ENCODE data around the gene TSKS. TPM values are rescaled to one million over a fixed set of nuclear protein-coding genes. Genes with fewer than 3 reads are reported as not detected.

The TSKS gene
- total RNA-seq, 2 experiments from 2014 or later = 0.34 to 0.70 TPM

DNA sequence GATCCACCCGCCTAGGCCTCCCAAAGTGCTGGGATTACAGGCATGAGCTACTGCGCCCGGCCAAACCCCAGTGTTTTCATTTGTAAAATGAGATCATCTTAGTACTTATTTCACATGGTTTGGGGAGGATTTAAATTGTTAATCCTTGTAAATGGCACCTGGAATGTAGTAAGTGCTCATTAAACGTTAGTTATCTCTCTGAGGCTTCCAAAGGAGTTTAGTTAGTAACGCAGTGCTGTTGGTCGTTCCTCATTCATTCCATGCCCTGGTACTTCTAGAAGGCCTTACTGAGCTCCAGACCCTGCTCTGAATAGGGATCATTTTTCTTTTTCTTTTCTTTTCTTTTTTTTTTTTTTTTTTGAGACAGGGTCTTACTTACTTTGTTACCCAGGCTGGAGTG lies 67.0 kb downstream of the TSKS start:
- ChIA-PET POLR2A (no interaction called here), CTCF (interaction anchor here (1.7 kb wide), 1 partner anchor 15 kb away, joined by 4 read pairs; no protein-coding TSS in a partner anchor)

DNA sequence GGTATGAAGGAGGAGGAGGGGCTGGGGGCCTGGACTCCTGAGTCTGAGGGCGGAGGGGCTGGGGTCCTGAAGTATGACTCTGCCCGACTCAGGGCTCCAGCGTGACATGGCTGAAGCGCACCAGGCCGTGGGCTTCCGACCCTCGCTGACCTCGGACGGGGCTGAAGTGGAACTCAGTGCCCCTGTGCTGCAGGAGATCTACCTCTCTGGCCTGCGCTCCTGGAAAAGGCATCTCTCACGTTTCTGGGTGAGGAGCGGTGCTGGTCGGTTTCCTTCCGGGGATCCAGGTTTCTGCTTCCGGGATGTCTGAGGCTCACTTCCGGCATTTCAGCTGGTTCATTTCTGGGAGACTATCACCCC lies 71.0 kb downstream of the TSKS start:
- CTCF ChIA-PET = interaction anchor here (0.7 to 1.0 kb wide), 3 partner anchors 12 to 44 kb away, joined by 3 to 4 read pairs (median 3); no protein-coding TSS in a partner anchor

DNA sequence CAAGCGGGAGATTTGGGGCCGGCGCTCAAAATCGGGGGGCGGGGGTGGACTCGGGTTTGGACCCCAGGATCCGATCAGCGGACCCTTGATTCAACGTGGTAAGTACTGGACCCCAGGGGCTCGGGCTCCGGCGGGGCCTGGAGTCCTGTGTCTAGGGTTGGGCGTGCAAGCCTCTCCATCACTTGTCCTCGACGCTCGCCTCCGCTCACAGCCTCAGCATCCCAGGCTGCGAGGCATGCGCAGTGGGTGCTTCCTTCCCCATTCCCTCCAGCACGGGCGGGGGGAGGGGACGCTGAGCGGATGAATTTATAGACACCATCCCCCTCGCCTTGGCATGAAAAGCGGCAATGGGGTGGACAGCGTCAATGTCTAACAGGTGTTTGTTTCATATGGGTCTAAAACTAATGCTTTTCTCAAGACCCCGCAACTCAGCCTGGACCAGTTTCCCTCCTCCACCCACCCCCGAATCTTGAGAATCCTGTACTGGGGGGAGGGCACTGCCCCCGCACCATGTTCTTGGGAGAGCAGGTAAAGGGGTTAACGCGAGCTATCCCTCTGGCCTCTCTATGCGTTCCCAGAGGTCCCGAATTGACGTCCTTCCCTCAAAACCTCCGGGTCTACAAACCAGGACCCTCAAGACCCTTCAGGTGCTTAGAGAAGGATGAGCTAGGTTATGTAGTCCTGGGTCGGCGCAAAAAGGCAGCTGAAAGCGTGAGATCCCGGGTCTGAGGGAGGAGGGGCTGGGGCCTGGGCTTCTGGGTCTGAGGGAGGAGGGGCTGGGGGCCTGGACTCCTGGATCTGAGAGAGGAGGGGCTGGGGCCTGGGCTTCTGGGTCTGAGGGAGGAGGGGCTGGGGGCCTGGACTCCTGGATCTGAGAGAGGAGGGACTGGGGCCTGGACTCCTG lies 71.6 kb downstream of the TSKS start:
- ChIA-PET POLR2A (no interaction called here), CTCF (interaction anchor here (0.7 to 1.7 kb wide), 3 partner anchors 11 to 19 kb away, joined by 3 to 5 read pairs (median 4); no protein-coding TSS in a partner anchor)

More for the DNA sequence above, 71.0 kb downstream of the TSKS start:
- POLR2A ChIA-PET = no interaction called here

DNA sequence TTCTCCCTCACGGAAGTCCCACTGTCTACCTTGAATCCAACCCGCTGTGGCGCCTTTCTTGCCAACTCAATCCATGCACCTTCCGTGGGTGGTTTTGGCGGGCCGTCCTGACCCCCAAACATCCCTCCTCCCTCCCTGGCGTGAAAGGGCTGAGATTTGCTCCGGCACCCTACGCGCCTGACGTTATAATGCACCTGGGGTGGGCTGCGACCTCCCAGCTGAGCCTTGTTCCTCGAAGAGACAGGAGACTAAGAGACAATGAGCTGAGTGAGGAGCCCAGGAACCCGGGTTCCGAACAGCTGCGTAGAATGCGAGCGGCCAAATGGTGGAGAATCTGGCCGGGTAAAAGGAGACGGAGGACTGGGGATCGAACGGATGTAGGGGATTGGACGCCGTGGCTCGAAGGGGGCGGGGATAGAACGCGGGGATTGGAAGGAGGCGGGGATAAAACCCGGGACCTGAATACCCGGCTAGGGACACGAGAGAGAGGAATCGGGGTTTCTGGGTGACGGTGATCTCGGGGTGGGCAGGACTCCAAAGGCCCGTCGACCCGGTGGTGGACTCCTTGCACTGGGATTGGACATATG lies 72.4 kb downstream of the TSKS start, which contains the start of gene CPT1C:
Gene CPT1C, plus strand, starts transcription at position 461 of the 587 bp plus-strand sequence. CDS start 1,137 bp downstream, outside the sequence.
- ChIA-PET CTCF (interaction anchor here (1.7 kb wide), 1 partner anchor 10 kb away, joined by 5 read pairs; no protein-coding TSS in a partner anchor), POLR2A (interaction anchor here (1.2 kb wide), 1 partner anchor 13 kb away, joined by 4 read pairs; no protein-coding TSS in a partner anchor)

DNA sequence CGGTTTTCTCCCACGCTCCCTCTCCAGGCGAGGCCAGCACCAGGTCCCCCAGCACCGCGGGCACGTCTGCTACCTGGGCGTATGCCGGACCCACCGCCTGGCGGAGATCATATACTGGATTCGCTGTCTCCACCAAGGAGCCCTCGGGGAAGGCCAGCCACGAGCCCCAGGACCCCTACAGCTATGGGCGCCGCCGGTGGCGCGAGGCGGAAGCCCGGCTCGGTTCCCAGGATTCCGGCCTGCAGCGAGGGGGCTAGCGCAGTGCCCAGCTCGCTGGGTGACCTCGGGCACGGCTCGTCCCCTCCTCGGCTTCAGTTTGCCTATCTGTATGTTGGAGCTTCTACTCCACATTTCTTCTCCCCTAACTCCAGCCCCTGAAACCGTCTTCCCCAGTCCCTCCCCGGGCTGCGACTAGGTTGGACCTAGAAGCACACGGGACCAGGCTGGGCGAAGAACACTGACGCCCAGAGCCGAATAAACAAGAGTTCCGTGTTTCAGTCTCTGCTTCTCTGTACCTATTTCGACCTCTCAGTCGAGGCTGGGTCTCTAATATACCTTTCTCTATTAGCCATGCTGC lies 72.9 kb downstream of the TSKS start:
- ChIA-PET CTCF (interaction anchor here (1.3 to 1.7 kb wide), 2 partner anchors 9 to 12 kb away, joined by 4 to 5 read pairs; partner anchors contain the start of gene PRMT1), POLR2A (interaction anchor here (1.2 kb wide), 1 partner anchor 12 kb away, joined by 4 read pairs; no protein-coding TSS in a partner anchor)

Other genes with a start within 250 kb of the TSKS start
- 1 to 10 TPM; 2.6 to 2.8 TPM for gene RCN3, start 235.3 kb downstream of the TSKS start, total RNA-seq
- gene NOSIP, start 182.8 kb downstream of the TSKS start, total RNA-seq = 10 to 100 TPM; 59.7 to 60.2 TPM
- 1 to 10 TPM; 1.1 to 1.4 TPM for gene PRRG2, start 182.0 kb downstream of the TSKS start, total RNA-seq
- gene PRR12, start 172.1 kb downstream of the TSKS start, total RNA-seq = 10 to 100 TPM; 22.0 to 22.3 TPM
- 1 to 10 TPM; 5.0 to 5.4 TPM for gene RRAS, start 123.2 kb downstream of the TSKS start, total RNA-seq
- 10 to 100 TPM; 71.7 to 76.5 TPM for gene SCAF1, start 121.1 kb downstream of the TSKS start, total RNA-seq
- gene IRF3, start 97.4 kb downstream of the TSKS start, total RNA-seq = 100 to 1,000 TPM; 120 to 122 TPM
- 10 to 100 TPM; 72.3 to 73.6 TPM for gene BCL2L12, start 97.4 kb downstream of the TSKS start, total RNA-seq
- gene PRMT1, start 86.0 kb downstream of the TSKS start, total RNA-seq = 100 to 1,000 TPM; 538 to 559 TPM
- gene ADM5, start 73.7 kb downstream of the TSKS start, total RNA-seq = 1 to 10 TPM; 7.3 TPM
- under 1 TPM; 0.32 to 0.61 TPM for gene CPT1C, start 72.2 kb downstream of the TSKS start, total RNA-seq
- gene AP2A1, start 3.7 kb upstream of the TSKS start, total RNA-seq = 10 to 100 TPM; 90.3 to 91.8 TPM
- gene FUZ, start 50.0 kb upstream of the TSKS start, total RNA-seq = 10 to 100 TPM; 32.6 to 33.4 TPM
- 10 to 100 TPM; 44.8 to 48.2 TPM for gene MED25, start 55.0 kb upstream of the TSKS start, total RNA-seq
- 10 to 100 TPM; 90.2 to 90.9 TPM for gene PTOV1, start 87.9 kb upstream of the TSKS start, total RNA-seq
- gene PNKP, start 104.3 kb upstream of the TSKS start, total RNA-seq = 10 to 100 TPM; 86.7 to 93.1 TPM
- gene AKT1S1, start 114.0 kb upstream of the TSKS start, total RNA-seq = 10 to 100 TPM; 31.7 TPM
- 10 to 100 TPM; 26.3 to 27.4 TPM for gene TBC1D17, start 114.4 kb upstream of the TSKS start, total RNA-seq
- gene IL4I1, start 133.6 kb upstream of the TSKS start, total RNA-seq = 10 to 100 TPM; 28.9 to 30.8 TPM
- gene ATF5, start 165.9 kb upstream of the TSKS start, total RNA-seq = 10 to 100 TPM; 34.2 to 38.1 TPM
- gene NUP62, start 166.2 kb upstream of the TSKS start, total RNA-seq = 100 to 1,000 TPM; 206 to 216 TPM
- not detected for gene SIGLEC11, start 197.9 kb upstream of the TSKS start, total RNA-seq

Data from activated CD8-positive, alpha-beta memory T cell treated with anti-CD3 and anti-CD28 coated beads for 36 hours (primary cell).